ENCODE measurements around the gene APEH.

APEH gene

GRCh38 chr3:49662720-49663413 lies 11.3 kb upstream of the APEH start:
- DNase-seq (ENCODE audit: low read depth, low spot score), result no peak
- Histone ChIP-seq H3K9me3 (ENCODE audit: insufficient read depth, low read length) (no peaks in the 10 kb centered on the region), H3K36me3 (ENCODE audit: insufficient read depth, insufficient read length, low read length) (no peaks in the 10 kb centered on the region), H3K4me3 (ENCODE audit: insufficient read length, low read depth) (no peak overlapping the region), H3K27me3 (ENCODE audit: insufficient read depth, insufficient read length) (no peaks in the 10 kb centered on the region), H3K9ac (ENCODE audit: insufficient read length, low read depth) (no peak overlapping the region), H3K4me1 (ENCODE audit: insufficient read depth, insufficient read length) (peaks cover 22% of the 10 kb centered on the region)
- TF ChIP-seq YY1 (IDR thresholded peaks at IDR 0.05; ENCODE audit: insufficient read depth, insufficient read length) (no peak), ZNF274 (IDR thresholded peaks at IDR 0.05; ENCODE audit: low read depth, low read length) (no peak), SUZ12 (IDR thresholded peaks at IDR 0.05; ENCODE audit: extremely low read depth, insufficient read depth, insufficient read length) (no peak)

DNA sequence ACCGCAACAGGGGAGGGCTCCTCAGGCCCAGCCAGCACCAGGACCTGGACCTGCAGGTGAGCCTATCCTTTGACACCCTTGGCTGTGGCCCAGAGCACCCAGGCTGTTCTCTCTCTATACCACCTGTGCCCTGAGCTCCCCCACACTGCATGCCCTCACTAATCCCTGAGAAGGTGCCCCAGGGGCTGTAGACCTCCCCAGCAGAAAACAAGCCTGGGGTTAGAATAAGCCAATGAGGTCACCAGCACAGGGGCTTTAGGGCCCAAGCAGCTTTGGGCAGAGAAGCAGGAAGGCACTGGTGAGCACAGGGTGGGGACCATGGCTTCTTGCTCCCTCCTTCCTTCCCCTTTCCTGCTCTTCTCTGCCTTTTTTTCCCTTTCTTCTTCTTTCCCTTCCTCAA lies 10.3 kb upstream of the APEH start:
- Histone ChIP-seq H3K4me1 (ENCODE audit: insufficient read depth, insufficient read length) (peaks cover 25% of the 10 kb centered on the region), H3K27me3 (ENCODE audit: insufficient read depth, insufficient read length) (no peaks in the 10 kb centered on the region), H3K9ac (ENCODE audit: insufficient read length, low read depth) (no peak overlapping the region), H3K36me3 (ENCODE audit: insufficient read depth, insufficient read length, low read length) (no peaks in the 10 kb centered on the region), H3K4me3 (ENCODE audit: insufficient read length, low read depth) (no peak overlapping the region), H3K9me3 (ENCODE audit: insufficient read depth, low read length) (no peaks in the 10 kb centered on the region)
- TF ChIP-seq YY1 (IDR thresholded peaks at IDR 0.05; ENCODE audit: insufficient read depth, insufficient read length) (no peak), SUZ12 (IDR thresholded peaks at IDR 0.05; ENCODE audit: extremely low read depth, insufficient read depth, insufficient read length) (no peak), ZNF274 (IDR thresholded peaks at IDR 0.05; ENCODE audit: low read depth, low read length) (no peak)
- DNase-seq (ENCODE audit: low read depth, low spot score), result no peak

DNA sequence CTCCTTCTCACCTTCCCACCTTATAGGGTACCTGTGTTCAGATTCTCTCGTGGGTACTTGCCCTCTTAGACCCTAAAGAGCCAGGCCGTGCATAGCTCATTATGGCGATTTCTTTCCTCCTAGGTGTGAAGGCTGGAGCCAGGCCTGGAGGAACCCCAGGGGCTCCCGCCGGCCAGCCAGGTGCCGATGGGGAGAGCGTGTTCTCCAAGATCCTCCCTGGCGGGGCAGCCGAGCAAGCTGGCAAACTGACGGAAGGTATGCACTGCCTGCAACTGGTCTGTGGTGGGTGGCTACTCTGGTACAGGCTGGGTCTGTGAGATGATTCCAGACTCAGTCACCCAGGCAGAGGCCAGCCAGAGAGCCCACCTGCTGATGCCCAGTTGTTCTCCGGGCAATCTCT lies 9.9 kb upstream of the APEH start:
- no peaks in the 10 kb centered on the region for H3K27me3 ChIP-seq (ENCODE audit: insufficient read depth, insufficient read length)
- no peaks in the 10 kb centered on the region for H3K36me3 ChIP-seq (ENCODE audit: insufficient read depth, insufficient read length, low read length)
- peaks cover 25% of the 10 kb centered on the region for H3K4me1 ChIP-seq (ENCODE audit: insufficient read depth, insufficient read length)
- H3K9me3 ChIP-seq (ENCODE audit: insufficient read depth, low read length), result no peaks in the 10 kb centered on the region
- DNase-seq (ENCODE audit: low read depth, low spot score), result no peak
- H3K9ac ChIP-seq (ENCODE audit: insufficient read length, low read depth), result peak overlapping the region; percentile 28
- H3K4me3 ChIP-seq (ENCODE audit: insufficient read length, low read depth), result no peak overlapping the region
- TF ChIP-seq ZNF274 (IDR thresholded peaks at IDR 0.05; ENCODE audit: low read depth, low read length) (no peak), YY1 (IDR thresholded peaks at IDR 0.05; ENCODE audit: insufficient read depth, insufficient read length) (no peak), SUZ12 (IDR thresholded peaks at IDR 0.05; ENCODE audit: extremely low read depth, insufficient read depth, insufficient read length) (no peak)

DNA sequence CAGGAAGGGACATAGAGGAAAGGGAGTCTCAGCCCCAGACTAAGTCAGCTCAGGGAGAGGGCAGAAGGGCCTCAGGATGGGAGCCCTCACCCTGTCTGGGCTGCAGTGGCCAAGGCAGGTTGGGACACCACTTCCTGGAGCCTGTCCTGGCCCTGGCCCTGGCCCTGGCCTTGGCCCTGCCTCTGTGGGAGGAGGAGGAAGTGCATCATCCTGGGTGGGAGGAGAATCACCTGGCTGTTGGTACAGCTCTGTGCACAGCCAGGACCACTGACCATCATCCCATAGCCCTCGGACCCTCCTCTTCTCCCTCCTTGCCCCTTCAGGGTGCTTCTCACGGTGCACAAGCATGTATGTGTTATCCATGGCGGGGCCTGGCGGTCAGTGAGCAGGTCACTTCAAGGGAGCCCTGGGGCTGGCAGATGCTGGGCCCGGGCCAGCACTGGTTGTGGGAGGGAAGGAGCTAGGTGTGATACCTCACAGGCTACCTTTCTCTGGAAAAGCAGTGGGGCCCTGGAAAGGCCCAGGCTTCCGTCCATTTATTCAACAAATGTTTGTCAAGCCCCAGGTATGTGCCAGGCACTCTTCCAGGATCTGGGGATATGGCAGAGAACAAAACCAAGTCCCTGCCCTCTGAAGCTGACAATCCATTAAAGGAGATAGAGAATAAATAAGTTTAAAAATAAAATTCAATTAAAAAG lies 8.2 kb upstream of the APEH start:
- DNase-seq (ENCODE audit: low read depth, low spot score), result no peak
- Histone ChIP-seq H3K9ac (ENCODE audit: insufficient read length, low read depth) (no peak overlapping the region), H3K36me3 (ENCODE audit: insufficient read depth, insufficient read length, low read length) (peaks cover 5% of the 10 kb centered on the region), H3K4me3 (ENCODE audit: insufficient read length, low read depth) (no peak overlapping the region), H3K9me3 (ENCODE audit: insufficient read depth, low read length) (no peaks in the 10 kb centered on the region), H3K27me3 (ENCODE audit: insufficient read depth, insufficient read length) (no peaks in the 10 kb centered on the region), H3K4me1 (ENCODE audit: insufficient read depth, insufficient read length) (peaks cover 27% of the 10 kb centered on the region)
- no peak for TF ChIP-seq ZNF274 (IDR thresholded peaks at IDR 0.05; ENCODE audit: low read depth, low read length)

DNA sequence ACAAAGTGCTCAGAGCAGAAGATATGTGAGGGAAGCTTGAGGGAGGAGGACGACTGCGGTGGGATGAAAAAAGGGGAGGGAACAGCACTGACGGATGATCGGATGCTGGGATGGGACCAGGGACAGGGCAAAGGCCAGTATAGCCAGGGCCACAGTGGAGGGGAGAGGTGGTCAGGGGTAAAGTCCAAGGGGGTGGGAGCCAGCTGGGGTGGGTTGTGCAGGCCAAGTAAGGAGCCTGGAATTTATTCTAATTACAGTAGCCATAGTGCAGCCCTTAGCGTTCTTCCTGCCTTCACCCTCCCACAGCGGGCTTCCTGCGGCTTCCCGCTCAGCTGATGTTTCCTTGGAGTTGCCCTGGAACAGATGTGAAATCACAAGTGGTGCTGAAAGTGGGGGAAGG lies 7.6 kb upstream of the APEH start:
- DNase-seq (ENCODE audit: low read depth, low spot score), result no peak
- TF ChIP-seq YY1 (IDR thresholded peaks at IDR 0.05; ENCODE audit: insufficient read depth, insufficient read length) (no peak), ZNF274 (IDR thresholded peaks at IDR 0.05; ENCODE audit: low read depth, low read length) (no peak), SUZ12 (IDR thresholded peaks at IDR 0.05; ENCODE audit: extremely low read depth, insufficient read depth, insufficient read length) (no peak)
- peaks cover 27% of the 10 kb centered on the region for H3K4me1 ChIP-seq (ENCODE audit: insufficient read depth, insufficient read length)
- no peaks in the 10 kb centered on the region for H3K27me3 ChIP-seq (ENCODE audit: insufficient read depth, insufficient read length)
- no peak overlapping the region for H3K4me3 ChIP-seq (ENCODE audit: insufficient read length, low read depth)
- H3K36me3 ChIP-seq (ENCODE audit: insufficient read depth, insufficient read length, low read length), result peaks cover 5% of the 10 kb centered on the region
- H3K9ac ChIP-seq (ENCODE audit: insufficient read length, low read depth), result no peak overlapping the region
- H3K9me3 ChIP-seq (ENCODE audit: insufficient read depth, low read length), result no peaks in the 10 kb centered on the region

DNA sequence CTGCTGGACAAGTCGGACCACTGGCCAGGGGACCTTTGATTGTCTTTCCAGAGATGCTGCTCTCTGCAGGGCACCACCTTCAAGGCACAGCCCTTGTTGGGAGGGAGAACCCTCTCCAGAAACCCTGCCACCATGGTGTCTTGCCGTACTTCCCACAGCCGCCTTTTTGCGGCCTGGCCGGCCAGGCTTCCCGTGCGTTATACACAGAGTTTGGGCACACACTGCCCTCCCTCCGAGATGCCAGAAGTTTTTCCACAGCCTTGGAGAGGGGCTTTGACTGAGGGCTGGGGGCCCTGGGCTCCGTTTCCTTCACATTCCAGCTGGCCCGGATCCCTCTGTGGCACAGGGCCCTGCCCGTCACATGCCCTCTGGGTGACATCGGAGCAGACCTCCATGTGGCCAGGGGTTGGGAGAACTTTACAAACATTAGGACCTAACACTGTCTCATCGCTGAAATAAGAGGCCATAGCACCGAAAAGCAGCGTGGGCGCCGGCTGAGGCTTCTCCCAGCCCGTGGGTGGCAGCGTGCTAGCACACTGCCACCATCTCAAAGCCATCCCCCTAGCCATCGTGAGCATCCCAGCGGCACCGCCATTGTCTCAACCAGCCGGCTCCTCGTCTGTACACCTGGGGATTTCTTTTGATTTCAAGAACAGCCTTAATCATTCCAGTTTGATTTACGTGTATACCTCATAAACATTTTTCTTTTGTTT lies 6.3 kb upstream of the APEH start:
- Histone ChIP-seq H3K4me1 (ENCODE audit: insufficient read depth, insufficient read length) (peaks cover 27% of the 10 kb centered on the region), H3K9ac (ENCODE audit: insufficient read length, low read depth) (no peak overlapping the region), H3K4me3 (ENCODE audit: insufficient read length, low read depth) (no peak overlapping the region), H3K36me3 (ENCODE audit: insufficient read depth, insufficient read length, low read length) (peaks cover 5% of the 10 kb centered on the region), H3K9me3 (ENCODE audit: insufficient read depth, low read length) (no peaks in the 10 kb centered on the region), H3K27me3 (ENCODE audit: insufficient read depth, insufficient read length) (no peaks in the 10 kb centered on the region)
- no peak for DNase-seq (ENCODE audit: low read depth, low spot score)
- TF ChIP-seq ZNF274 (IDR thresholded peaks at IDR 0.05; ENCODE audit: low read depth, low read length) (no peak), YY1 (IDR thresholded peaks at IDR 0.05; ENCODE audit: insufficient read depth, insufficient read length) (no peak), SUZ12 (IDR thresholded peaks at IDR 0.05; ENCODE audit: extremely low read depth, insufficient read depth, insufficient read length) (no peak)

DNA sequence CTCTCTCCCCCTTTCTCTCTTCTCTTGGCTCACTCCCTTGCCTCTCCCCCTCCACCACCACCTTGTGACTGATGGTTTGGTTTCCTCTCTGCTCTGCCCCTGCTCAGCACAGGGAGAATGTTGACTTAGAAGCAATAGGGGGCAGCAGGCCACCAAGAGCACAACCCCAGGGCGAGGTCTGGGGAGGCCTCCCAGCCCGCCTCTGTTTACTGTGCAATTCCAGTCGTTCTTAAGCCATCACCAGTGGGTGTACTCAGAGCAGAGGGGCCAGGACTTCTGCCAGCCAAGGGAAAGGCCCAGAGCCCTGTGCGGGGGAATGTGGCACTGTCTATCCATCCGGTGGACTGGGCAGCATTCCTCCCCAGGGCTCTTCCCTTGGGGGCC lies 5.7 kb upstream of the APEH start:
- H3K9ac ChIP-seq (ENCODE audit: insufficient read length, low read depth), result no peak overlapping the region
- TF ChIP-seq SUZ12 (IDR thresholded peaks at IDR 0.05; ENCODE audit: extremely low read depth, insufficient read depth, insufficient read length), result no peak
- no peak for TF ChIP-seq YY1 (IDR thresholded peaks at IDR 0.05; ENCODE audit: insufficient read depth, insufficient read length)
- no peak overlapping the region for H3K4me3 ChIP-seq (ENCODE audit: insufficient read length, low read depth)
- peaks cover 5% of the 10 kb centered on the region for H3K36me3 ChIP-seq (ENCODE audit: insufficient read depth, insufficient read length, low read length)
- H3K9me3 ChIP-seq (ENCODE audit: insufficient read depth, low read length), result no peaks in the 10 kb centered on the region
- no peak for DNase-seq (ENCODE audit: low read depth, low spot score)
- peaks cover 25% of the 10 kb centered on the region for H3K4me1 ChIP-seq (ENCODE audit: insufficient read depth, insufficient read length)
- H3K27me3 ChIP-seq (ENCODE audit: insufficient read depth, insufficient read length), result no peaks in the 10 kb centered on the region

All from NT2/D1 (cell line).